HUDEP-2 (cell line): ENCODE data around the gene LMAN1L.

Experiments
- DNase-seq, 76 experiments: peaks; one replicate each; lab custom pipeline; 2025; ENCODE audit not compliant: unreplicated experiment in 76 of 76; lab: John Stamatoyannopoulos, UW

The LMAN1L gene

GRCh38 chr15:74812533-74812932 lies at the start of gene LMAN1L:
Gene LMAN1L, plus strand, starts transcription at chr15:74812835. Its CDS starts 20 bp downstream, at chr15:74812855.
- DNase-seq = no peak

GRCh38 chr15:74763416-74763815 lies 49.2 kb upstream of the LMAN1L start:
- no peak for DNase-seq

DNA sequence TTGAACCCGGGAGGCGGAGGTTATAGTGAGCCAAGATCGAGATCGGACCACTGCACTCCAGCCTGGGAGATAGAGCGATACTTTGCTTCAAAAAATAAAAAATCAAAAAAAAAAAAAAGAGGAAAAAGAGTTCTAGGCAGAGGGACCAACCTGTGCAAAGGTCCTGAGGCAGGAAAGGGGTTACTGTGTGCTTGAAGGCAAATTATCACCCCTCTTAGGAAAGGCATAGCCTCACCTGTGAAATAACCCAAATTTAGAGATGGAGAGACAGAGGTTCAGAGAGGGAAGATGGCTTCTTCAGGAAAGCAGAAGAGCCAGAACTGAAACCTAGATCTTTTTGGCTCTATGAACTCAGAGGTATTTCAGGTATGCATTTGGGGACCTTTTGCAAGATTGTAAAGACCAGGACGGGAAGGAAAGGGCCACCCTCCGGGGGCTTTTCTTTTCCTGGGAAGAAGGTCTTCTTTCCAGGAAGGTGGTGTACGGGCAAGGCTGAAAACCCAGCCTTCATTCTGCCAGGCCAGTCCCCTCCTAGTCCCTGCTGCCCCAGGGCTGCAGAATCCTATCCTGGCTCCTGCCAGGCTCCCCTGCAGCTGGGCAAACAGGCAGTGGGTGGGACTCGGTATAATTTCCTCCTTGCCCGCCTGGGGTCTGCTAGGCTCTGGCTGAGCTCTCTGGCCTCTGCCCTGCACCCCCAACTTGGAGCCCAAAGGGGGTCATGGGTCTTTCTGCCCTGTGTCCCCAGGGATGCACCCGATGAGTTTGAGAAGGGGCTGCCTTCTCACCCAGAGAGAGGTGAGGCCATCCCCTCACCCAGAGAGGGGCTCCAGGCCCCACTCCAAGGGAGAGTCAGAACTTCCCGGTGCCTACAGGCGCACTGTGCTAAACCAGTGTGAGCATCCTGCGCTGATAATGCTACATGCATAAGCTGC lies 45.2 kb upstream of the LMAN1L start:
- no peak for DNase-seq

GRCh38 chr15:74768099-74768770 lies 44.4 kb upstream of the LMAN1L start:
- no peak for DNase-seq

DNA sequence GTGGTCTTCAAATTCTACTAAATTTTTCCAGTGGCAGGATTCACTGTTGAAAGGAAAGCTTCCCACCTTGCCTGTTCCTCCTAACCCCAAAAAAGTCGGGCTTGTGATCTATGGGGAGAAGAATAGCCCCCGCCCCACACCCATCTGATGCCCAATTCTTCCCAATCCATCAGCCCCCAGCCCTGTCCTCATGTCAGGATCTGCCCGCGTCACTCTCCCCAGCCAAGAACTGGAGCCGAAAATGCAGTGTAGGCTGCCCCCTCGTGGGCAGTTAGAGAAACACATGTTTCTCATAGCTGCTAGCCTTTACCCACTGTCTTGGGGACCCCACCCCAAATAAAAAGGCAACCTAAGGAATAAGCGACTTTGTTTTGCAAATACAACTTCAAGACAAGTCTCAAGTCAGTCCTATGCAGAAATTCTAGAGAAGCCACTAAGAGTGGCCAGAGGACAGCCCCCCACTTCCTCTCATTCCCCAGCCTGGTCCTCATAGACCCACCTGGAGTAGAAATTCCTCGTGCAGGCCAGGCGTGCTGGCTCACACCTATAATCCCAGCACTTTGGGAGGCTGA lies 43.8 kb upstream of the LMAN1L start:
- peak in 38 of 76 experiments; percentile 6 to 60 (median 30) for DNase-seq

- no peak for DNase-seq
Measured at GRCh38 chr15:74769463-74770025, 43.1 kb upstream of the LMAN1L start.

GRCh38 chr15:74770211-74770903 lies 42.3 kb upstream of the LMAN1L start:
- DNase-seq = no peak

DNA sequence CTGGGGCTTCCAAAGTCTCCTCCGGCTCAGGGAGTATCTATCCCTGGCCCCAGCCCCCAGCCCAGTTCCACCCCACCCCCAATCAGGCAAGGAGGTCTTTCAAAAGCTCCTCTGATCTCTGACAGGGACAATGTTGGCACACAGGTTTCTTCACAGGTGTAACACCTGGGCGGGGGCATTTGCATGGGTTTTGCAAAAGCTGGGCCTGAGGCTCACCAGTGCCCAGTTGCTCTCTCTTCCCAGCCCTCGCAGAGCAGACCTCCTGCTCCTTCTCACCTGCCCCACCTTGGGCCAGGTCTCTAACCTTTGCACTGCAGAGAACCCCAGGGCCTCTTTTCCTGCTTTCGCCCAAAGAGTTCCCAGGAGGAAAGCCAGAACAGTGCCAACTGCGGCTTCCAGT lies 39.3 kb upstream of the LMAN1L start:
- no peak for DNase-seq

DNA sequence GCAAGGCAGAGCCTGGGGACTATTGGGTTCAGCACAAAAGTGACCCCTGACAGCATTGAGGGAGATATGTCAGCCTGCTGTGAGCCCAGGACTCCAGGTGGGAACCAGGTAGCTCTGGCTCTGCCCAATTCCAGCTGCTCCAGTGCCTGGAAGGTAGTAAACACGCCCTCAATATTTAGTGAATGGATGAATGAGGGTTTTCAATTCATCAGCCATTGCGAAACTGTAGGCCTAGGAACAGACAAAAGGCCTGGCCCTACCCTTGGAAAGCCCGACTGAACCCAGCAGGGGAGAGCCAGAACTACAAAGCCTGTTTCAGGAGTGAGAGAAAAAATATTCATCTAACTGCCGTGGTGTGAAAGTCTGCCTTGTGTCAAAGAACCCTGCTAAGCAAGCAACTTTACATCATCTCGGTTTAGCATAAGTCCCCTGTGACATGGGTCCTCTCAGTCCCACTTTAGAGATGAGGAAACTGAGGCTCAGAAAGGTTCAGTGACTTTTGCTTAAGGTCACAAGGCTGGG lies 38.8 kb upstream of the LMAN1L start:
- DNase-seq = no peak

GRCh38 chr15:74775132-74775562 lies 37.5 kb upstream of the LMAN1L start:
- no peak for DNase-seq

- no peak for DNase-seq
Measured at GRCh38 chr15:74775894-74776293, 36.7 kb upstream of the LMAN1L start.

DNA sequence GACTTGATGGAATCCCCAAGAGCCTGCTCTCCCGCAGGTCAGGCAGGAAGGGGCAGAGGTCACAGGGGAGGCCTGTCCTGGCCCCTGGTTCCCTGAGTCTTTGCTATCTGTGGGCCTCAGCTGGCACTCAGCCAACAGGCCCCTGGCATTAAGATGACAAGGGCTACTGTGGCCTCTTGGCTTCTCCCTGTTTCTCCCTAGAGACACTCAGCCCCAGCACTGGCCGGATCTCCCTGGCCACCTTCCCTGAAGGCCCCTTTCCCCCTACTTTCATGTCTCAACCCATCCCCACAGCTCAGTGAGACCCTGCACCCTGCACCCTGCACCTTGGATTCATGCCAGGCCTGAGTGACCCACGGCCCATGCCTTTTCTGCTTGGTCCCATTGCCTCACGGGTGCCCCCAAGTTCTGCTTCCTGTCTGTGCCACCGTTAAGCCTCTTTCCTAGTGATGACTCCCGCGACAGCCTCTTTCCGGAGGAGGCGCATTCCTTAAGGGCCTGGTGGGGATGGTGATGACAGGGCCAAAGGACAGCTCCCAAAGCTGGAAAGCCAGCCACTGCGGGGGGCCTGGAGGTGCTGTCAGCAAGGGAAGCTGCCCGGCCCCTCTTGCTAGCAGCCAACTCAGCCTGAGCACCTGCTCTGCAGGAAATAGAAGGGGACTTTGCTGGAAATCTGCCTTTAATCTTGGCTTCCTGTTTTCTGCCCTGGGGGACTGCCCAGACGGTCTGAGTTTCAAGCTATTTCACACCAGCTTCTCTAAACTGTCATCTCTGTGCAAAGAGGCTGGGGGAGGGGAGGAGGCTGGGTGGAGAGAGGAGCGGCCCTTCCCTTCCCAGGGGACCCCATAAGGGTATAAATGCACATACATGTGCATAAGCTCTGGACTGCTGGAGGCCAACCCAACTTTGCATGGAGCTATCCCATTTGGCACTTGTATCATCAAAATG lies 35.5 kb upstream of the LMAN1L start:
- DNase-seq = no peak

DNA sequence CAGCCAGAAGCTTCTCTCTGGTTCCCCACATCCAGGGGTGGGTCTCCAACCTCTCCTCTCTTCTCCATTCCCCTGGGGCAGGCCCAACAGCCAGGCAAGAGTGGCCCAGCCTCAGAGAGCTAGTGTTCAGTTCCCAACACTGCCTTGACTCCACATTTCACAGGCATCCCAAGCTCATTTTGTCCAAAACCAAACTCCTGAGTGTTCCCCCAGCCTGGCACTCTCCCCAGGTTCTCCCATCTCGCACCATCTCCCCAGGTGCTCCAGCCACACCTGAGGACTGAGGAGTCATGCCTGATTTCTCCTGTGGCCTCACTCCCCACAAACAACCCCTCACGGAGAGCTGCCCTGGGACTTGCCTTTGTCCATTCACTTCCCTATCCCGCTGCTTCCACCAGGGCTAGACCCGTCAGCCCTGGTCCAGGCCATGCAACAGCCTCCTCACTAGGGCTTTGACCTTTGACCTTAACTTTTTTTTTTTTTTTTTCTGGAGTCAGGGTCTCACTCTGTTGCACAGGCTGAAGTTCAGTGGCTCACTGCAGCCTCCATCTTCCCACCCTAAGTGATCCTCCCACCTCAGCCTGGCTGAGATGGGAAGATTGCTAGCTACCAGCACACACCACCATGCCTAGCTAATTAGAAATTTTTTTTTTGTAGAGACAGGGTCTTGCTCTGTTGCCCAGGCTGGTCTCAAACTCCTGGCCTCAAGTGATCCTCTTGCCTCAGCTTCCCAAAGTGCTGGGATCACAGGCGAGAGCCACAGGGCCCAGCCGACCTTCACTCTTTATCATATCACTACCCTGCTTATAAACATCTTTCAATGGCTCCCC lies 34.7 kb upstream of the LMAN1L start:
- no peak for DNase-seq

DNA sequence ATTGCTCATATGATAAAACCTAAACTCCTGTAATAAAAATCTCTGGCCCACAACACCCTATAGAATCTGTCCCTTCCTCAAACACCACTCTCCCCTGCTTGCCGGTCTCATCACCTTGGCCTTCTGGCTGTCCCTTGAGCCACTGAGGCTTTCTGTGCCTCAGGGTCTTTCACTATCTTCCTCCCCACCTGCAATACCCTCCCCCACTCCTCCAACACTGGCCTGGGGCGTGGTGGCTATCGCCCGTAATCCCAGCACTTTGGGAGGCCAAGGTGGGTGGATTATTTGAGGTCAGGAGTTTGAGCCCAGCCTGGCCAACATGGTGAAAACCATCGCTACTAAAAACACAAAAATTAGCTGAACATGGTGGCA lies 34.0 kb upstream of the LMAN1L start:
- DNase-seq = no peak

DNA sequence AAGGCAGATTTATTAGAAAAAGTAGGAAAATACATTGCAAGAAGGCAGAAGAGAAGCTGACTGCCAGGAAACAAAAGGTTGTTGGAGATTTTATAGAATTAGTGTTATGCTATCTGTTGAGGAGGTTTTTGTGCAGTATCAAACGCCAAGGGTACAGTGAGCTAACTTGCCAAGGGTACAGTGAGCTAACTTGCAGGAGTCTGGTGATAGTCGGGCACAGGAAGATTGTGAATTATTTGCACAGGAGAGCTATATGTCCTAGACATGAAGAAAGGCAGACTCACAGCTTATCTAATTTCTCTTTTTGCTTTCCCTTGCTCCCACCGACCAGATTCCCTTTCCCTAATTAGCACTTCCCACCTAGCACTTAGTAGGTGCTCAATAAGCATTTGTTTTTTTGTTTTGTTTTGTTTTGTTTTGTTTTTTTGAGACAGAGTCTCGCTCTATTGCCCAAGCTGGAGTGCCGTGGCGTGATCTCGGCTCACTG lies 33.4 kb upstream of the LMAN1L start:
- no peak for DNase-seq

DNA sequence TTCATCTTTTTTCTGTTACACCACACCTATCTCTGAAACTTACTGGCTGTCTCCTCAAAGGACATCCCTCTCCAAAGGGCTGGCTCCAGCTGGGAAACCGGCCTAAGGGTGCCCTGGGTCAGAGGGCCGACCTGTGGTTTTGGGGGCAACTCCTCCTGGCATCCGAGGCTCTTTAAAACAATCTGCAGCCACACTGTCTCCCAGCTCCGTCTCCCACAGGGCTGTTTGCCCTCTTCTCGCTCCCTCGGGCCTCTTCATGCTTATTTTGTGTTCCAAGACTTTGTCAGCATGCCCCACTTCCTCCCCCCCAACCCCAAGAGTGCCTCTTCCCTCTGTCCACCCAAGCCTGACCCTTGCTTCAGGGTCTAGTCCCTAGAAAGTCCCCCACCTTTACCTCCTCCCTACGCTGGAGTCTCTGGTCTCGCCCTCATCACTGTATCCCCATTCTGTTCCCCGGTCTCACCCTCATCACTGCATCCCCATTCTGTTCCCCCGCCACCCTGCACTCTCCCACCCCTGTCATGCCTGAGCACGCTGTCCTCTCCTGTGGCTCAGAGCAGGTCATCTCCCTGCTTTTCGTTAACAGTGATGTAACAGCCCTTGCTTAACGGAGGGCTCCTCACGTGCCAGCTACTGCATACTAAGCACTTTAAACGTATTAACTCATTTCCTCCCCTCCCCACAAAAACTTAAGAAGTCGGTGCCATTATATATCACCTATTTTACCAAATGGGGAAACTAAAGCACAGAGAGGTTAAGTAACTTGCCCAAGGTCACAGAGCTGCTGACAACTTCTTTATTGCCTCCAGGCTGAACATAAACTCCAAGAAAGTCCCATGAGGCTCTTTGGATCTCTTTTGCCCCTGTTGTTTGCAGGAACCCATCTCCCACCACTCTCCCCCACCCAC lies 31.9 kb upstream of the LMAN1L start:
- DNase-seq = no peak
